Measurements from ENCODE around the gene VAMP3.

The VAMP3 gene

GRCh38 chr1:7732331-7732730 lies 38.8 kb upstream of the VAMP3 start:
- no peaks in the 10 kb centered on the region for H3K36me3 ChIP-seq (ENCODE audit: insufficient read depth, low read length)
- no peak for TF ChIP-seq EZH2 (IDR thresholded peaks at IDR 0.05; ENCODE audit: borderline replicate concordance, low read length)
- no peak for TF ChIP-seq CTCF (IDR thresholded peaks at IDR 0.05; ENCODE audit: low read length)
- H3F3A ChIP-seq (ENCODE audit: insufficient read depth, low read length), result no peaks in the 10 kb centered on the region
- no peaks in the 10 kb centered on the region for H3K4me1 ChIP-seq (ENCODE audit: insufficient read depth, low read length, severe bottlenecking)
- H3K27ac ChIP-seq (ENCODE audit: low read depth, low read length, poor library complexity, severe bottlenecking), result no peak overlapping the region
- no peaks in the 10 kb centered on the region for H3K9me3 ChIP-seq (ENCODE audit: low read length)
- no peak overlapping the region for H3K9ac ChIP-seq (ENCODE audit: low read length)
- H4K20me1 ChIP-seq (ENCODE audit: insufficient read depth, low read length), result no peaks in the 10 kb centered on the region
- no peak overlapping the region for H3K4me3 ChIP-seq (ENCODE audit: low read depth, low read length, poor library complexity, severe bottlenecking)
- H3K27me3 ChIP-seq (ENCODE audit: insufficient read depth, low read length), result 0 out of 2 replicates have a peak, but pooled peaks cover under 1% of the 10 kb centered on the region
- H3K4me2 ChIP-seq (ENCODE audit: low read length), result no peak overlapping the region
- no peak overlapping the region for H2AFZ ChIP-seq (ENCODE audit: low read length)
- no peaks in the 10 kb centered on the region for H3K79me2 ChIP-seq (ENCODE audit: insufficient read depth, low read length)
- H3K9me2 ChIP-seq (ENCODE audit: low read depth, low read length), result no peaks in the 10 kb centered on the region

GRCh38 chr1:7733276-7733675 lies 37.8 kb upstream of the VAMP3 start:
- Histone ChIP-seq H3K27ac (ENCODE audit: low read depth, low read length, poor library complexity, severe bottlenecking) (no peak overlapping the region), H3K9ac (ENCODE audit: low read length) (no peak overlapping the region), H3K27me3 (ENCODE audit: insufficient read depth, low read length) (0 out of 2 replicates have a peak, but pooled peaks cover 5% of the 10 kb centered on the region), H3K4me1 (ENCODE audit: insufficient read depth, low read length, severe bottlenecking) (no peaks in the 10 kb centered on the region), H3K9me3 (ENCODE audit: low read length) (no peaks in the 10 kb centered on the region), H3K4me3 (ENCODE audit: low read depth, low read length, poor library complexity, severe bottlenecking) (no peak overlapping the region), H3K4me2 (ENCODE audit: low read length) (no peak overlapping the region), H3K36me3 (ENCODE audit: insufficient read depth, low read length) (no peaks in the 10 kb centered on the region), H2AFZ (ENCODE audit: low read length) (no peak overlapping the region), H3K79me2 (ENCODE audit: insufficient read depth, low read length) (no peaks in the 10 kb centered on the region), H3K9me2 (ENCODE audit: low read depth, low read length) (no peaks in the 10 kb centered on the region), H4K20me1 (ENCODE audit: insufficient read depth, low read length) (no peaks in the 10 kb centered on the region), H3F3A (ENCODE audit: insufficient read depth, low read length) (no peaks in the 10 kb centered on the region)
- TF ChIP-seq EZH2 (IDR thresholded peaks at IDR 0.05; ENCODE audit: borderline replicate concordance, low read length) (no peak), CTCF (IDR thresholded peaks at IDR 0.05; ENCODE audit: low read length) (no peak)

GRCh38 chr1:7738044-7738443 lies 33.1 kb upstream of the VAMP3 start:
- TF ChIP-seq CTCF (IDR thresholded peaks at IDR 0.05; ENCODE audit: low read length) (no peak), EZH2 (IDR thresholded peaks at IDR 0.05; ENCODE audit: borderline replicate concordance, low read length) (no peak)
- no peaks in the 10 kb centered on the region for H3K9me3 ChIP-seq (ENCODE audit: low read length)

More at GRCh38 chr1:7738044-7738443, 33.1 kb upstream of the VAMP3 start:
- Histone ChIP-seq H4K20me1 (ENCODE audit: insufficient read depth, low read length) (no peaks in the 10 kb centered on the region), H3K27ac (ENCODE audit: low read depth, low read length, poor library complexity, severe bottlenecking) (no peak overlapping the region), H3K27me3 (ENCODE audit: insufficient read depth, low read length) (peaks cover 7% of the 10 kb centered on the region; the same call in 1 of the 2 replicates), H3K79me2 (ENCODE audit: insufficient read depth, low read length) (no peaks in the 10 kb centered on the region), H3K9me2 (ENCODE audit: low read depth, low read length) (no peaks in the 10 kb centered on the region), H3K9ac (ENCODE audit: low read length) (no peak overlapping the region), H2AFZ (ENCODE audit: low read length) (no peak overlapping the region), H3K4me2 (ENCODE audit: low read length) (no peak overlapping the region), H3K4me3 (ENCODE audit: low read depth, low read length, poor library complexity, severe bottlenecking) (no peak overlapping the region), H3K4me1 (ENCODE audit: insufficient read depth, low read length, severe bottlenecking) (no peaks in the 10 kb centered on the region), H3K36me3 (ENCODE audit: insufficient read depth, low read length) (no peaks in the 10 kb centered on the region), H3F3A (ENCODE audit: insufficient read depth, low read length) (no peaks in the 10 kb centered on the region)

Measured in OCI-LY1 (cell line).